Measurements from ENCODE around the gene CLHC1.
"Not testable (repeated sequence)": the region's sequence is repeated elsewhere in the genome, so short reads cannot be mapped to it uniquely, and the experiment has no call there.

CLHC1 gene

GRCh38 chr2:55232863-55233657 lies 967 bp upstream of the CLHC1 start:
- in situ Hi-C loops (cut with HindIII; ENCODE audit: low sequenced_read_pairs), result no loop called here

GRCh38 chr2:55231546-55232083 lies 478 bp downstream of the CLHC1 start:
- in situ Hi-C loops (cut with HindIII; ENCODE audit: low sequenced_read_pairs), result no loop called here

- in situ Hi-C loops (cut with HindIII; ENCODE audit: low sequenced_read_pairs), result no loop called here
Observed at GRCh38 chr2:55230551-55230950, 1.5 kb downstream of the CLHC1 start.

- in situ Hi-C loops (cut with HindIII; ENCODE audit: low sequenced_read_pairs), result no loop called here
Observed at GRCh38 chr2:55229221-55229620, 2.9 kb downstream of the CLHC1 start.

- in situ Hi-C loops (cut with HindIII; ENCODE audit: low sequenced_read_pairs), result no loop called here
Observed at GRCh38 chr2:55228226-55228563, 3.9 kb downstream of the CLHC1 start.

- in situ Hi-C loops (cut with HindIII; ENCODE audit: low sequenced_read_pairs), result not testable (repeated sequence)
Observed at GRCh38 chr2:55227437-55228225, 4.5 kb downstream of the CLHC1 start.

- in situ Hi-C loops (cut with HindIII; ENCODE audit: low sequenced_read_pairs), result no loop called here
Observed at GRCh38 chr2:55225481-55226020, 6.5 kb downstream of the CLHC1 start.

GRCh38 chr2:55224761-55225261 lies 7.3 kb downstream of the CLHC1 start:
- in situ Hi-C loops (cut with HindIII; ENCODE audit: low sequenced_read_pairs), result loop anchor here (5.0 kb wide), 1 partner anchor 53 kb away; no protein-coding TSS in a partner anchor

GRCh38 chr2:55223958-55224760 lies 7.9 kb downstream of the CLHC1 start:
- in situ Hi-C loops (cut with HindIII; ENCODE audit: low sequenced_read_pairs), result loop anchor here (5.0 kb wide), 1 partner anchor 52 kb away; no protein-coding TSS in a partner anchor

GRCh38 chr2:55213822-55214221 lies 18.3 kb downstream of the CLHC1 start:
- in situ Hi-C loops (cut with HindIII; ENCODE audit: low sequenced_read_pairs), result no loop called here

GRCh38 chr2:55204950-55205349 lies 27.1 kb downstream of the CLHC1 start:
- in situ Hi-C loops (cut with HindIII; ENCODE audit: low sequenced_read_pairs), result no loop called here

GRCh38 chr2:55204536-55204935 lies 27.6 kb downstream of the CLHC1 start:
- in situ Hi-C loops (cut with HindIII; ENCODE audit: low sequenced_read_pairs), result no loop called here

GRCh38 chr2:55200416-55200815 lies 31.7 kb downstream of the CLHC1 start:
- in situ Hi-C loops (cut with HindIII; ENCODE audit: low sequenced_read_pairs), result no loop called here

GRCh38 chr2:55196526-55196925 lies 35.6 kb downstream of the CLHC1 start:
- in situ Hi-C loops (cut with HindIII; ENCODE audit: low sequenced_read_pairs), result no loop called here

GRCh38 chr2:55191888-55192287 lies 40.2 kb downstream of the CLHC1 start:
- in situ Hi-C loops (cut with HindIII; ENCODE audit: low sequenced_read_pairs), result not testable (repeated sequence)

GRCh38 chr2:55186837-55187236 lies 45.3 kb downstream of the CLHC1 start:
- in situ Hi-C loops (cut with HindIII; ENCODE audit: low sequenced_read_pairs), result not testable (repeated sequence)

GRCh38 chr2:55180374-55180773 lies 51.7 kb downstream of the CLHC1 start:
- in situ Hi-C loops (cut with HindIII; ENCODE audit: low sequenced_read_pairs), result no loop called here

- in situ Hi-C loops (cut with HindIII; ENCODE audit: low sequenced_read_pairs), result loop anchor here (5.0 kb wide), 1 partner anchor 94 kb away; no protein-coding TSS in a partner anchor
Observed at GRCh38 chr2:55176094-55176415, 56.0 kb downstream of the CLHC1 start.

GRCh38 chr2:55175254-55176093 lies 56.6 kb downstream of the CLHC1 start:
- in situ Hi-C loops (cut with HindIII; ENCODE audit: low sequenced_read_pairs), result loop anchor here (5.0 kb wide), 1 partner anchor 93 kb away; no protein-coding TSS in a partner anchor

All from endothelial cell of hepatic sinusoid (primary cell).